ENCODE results near the gene MAGI1. TPM values are rescaled to one million over a fixed set of nuclear protein-coding genes. Genes with fewer than 3 reads are reported as not detected.

Gene MAGI1
- polyA plus RNA-seq, 1 of the 3 experiments (the other 2 are of a cell fraction) = 10.3 TPM

GRCh38 chr3:65659396-65659795, 379.3 kb downstream of the MAGI1 start:
- Histone ChIP-seq H3K9me3 (no peaks in the 10 kb centered on the region), H3K9ac (no peak overlapping the region), H3K9me2 (no peaks in the 10 kb centered on the region), H4K20me1 (ENCODE audit: insufficient read depth) (no peaks in the 10 kb centered on the region), H3K4me3 (ENCODE audit: low read depth in 2 of 2, low read length in 1 of 2) (no peak overlapping the region), H3K36me3 (replicated peaks in 1 of 2; ENCODE audit: control insufficient read depth in 1 of 2, insufficient read depth in 2 of 2, low read length in 1 of 2) (no peaks in the 10 kb centered on the region), H3K79me2 (ENCODE audit: insufficient read depth) (no peaks in the 10 kb centered on the region), H3F3A (replicated peaks; ENCODE audit: insufficient read depth) (no peaks in the 10 kb centered on the region), H3K4me1 (ENCODE audit: control insufficient read depth in 1 of 2, insufficient read depth in 2 of 2, low read depth in 1 of 2, low read length in 1 of 2) (no peaks in the 10 kb centered on the region), H3K27ac (ENCODE audit: low read depth in 2 of 2, low read length in 1 of 2) (no peak overlapping the region), H2AFZ (ENCODE audit: low read depth) (no peak overlapping the region), H3K27me3 (ENCODE audit: insufficient read depth) (no peaks in the 10 kb centered on the region), H3K4me2 (no peak overlapping the region)
- TF ChIP-seq TCF12 (IDR thresholded peaks at IDR 0.05) = no peak
- TF ChIP-seq RFX5 (IDR thresholded peaks at IDR 0.05; ENCODE audit: low read length) = no peak
- no peak for TF ChIP-seq POLR2AphosphoS5 (IDR thresholded peaks at IDR 0.05; ENCODE audit: low read depth, low read length)
- no peak for TF ChIP-seq GATA2 (CRISPR knock-in tag; IDR thresholded peaks at IDR 0.05)
- TF ChIP-seq USF1 (IDR thresholded peaks at IDR 0.05; ENCODE audit: borderline replicate concordance, low read depth) = no peak
- no peak for TF ChIP-seq FOSL2 (IDR thresholded peaks at IDR 0.05; ENCODE audit: borderline replicate concordance, low read depth)
- TF ChIP-seq, protein P1, sequence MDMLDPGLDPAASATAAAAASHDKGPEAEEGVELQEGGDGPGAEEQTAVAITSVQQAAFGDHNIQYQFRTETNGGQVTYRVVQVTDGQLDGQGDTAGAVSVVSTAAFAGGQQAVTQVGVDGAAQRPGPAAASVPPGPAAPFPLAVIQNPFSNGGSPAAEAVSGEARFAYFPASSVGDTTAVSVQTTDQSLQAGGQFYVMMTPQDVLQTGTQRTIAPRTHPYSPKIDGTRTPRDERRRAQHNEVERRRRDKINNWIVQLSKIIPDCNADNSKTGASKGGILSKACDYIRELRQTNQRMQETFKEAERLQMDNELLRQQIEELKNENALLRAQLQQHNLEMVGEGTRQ (IDR thresholded peaks at IDR 0.05; ENCODE audit: borderline replicate concordance, low read depth, low read length) = no peak
- TF ChIP-seq NRF1 (IDR thresholded peaks at IDR 0.05; ENCODE audit: low read depth, low read length) = no peak
- no peak for TF ChIP-seq JUND (IDR thresholded peaks at IDR 0.05)
- no peak for TF ChIP-seq MXI1 (IDR thresholded peaks at IDR 0.05; ENCODE audit: low read depth, low read length)
- no peak for TF ChIP-seq SIN3A (IDR thresholded peaks at IDR 0.05; ENCODE audit: borderline replicate concordance, low read depth, low read length)
- no peak for TF ChIP-seq REST (IDR thresholded peaks at IDR 0.05; ENCODE audit: low read depth, low read length)
- TF ChIP-seq FOXM1 (IDR thresholded peaks at IDR 0.05; ENCODE audit: low read depth) = no peak
- no peak for TF ChIP-seq CHD2 (IDR thresholded peaks at IDR 0.05; ENCODE audit: low read length, partially characterized antibody)
- no peak for TF ChIP-seq GABPA (IDR thresholded peaks at IDR 0.05; ENCODE audit: low read depth)
- WGBS (ENCODE audit: low lambda C conversion rate) = 94% methylated on average over 6 of the region's 6 CpGs
- CTCF ChIA-PET = no interaction called here
- POLR2A ChIA-PET = no interaction called here
- DNase-seq = no peak

Data from SK-N-SH (cell line).